Muscle of arm (tissue), 14 donors: ENCODE results near the gene LCN12. TPM values are rescaled to one million over a fixed set of nuclear protein-coding genes. Genes with fewer than 3 reads are reported as not detected.

Experiments
- DNase-seq: peaks from one replicate; pipeline ENCODE4 v3.0.0-alpha.2; 2013
- long read RNA-seq, 11 donors: transcript quantifications; one replicate each; lab custom pipeline, GENCODE V29; 2026
- polyA plus RNA-seq, 12 donors: library from polyadenylated mRNA; unstranded; fragments of 120-200 nt; gene quantifications; one replicate each; pipeline ENCODE4 v1.2.1, GENCODE V29; 2013; ENCODE audit not compliant: insufficient read length in 12 of 12

The LCN12 gene
- 1 to 10 TPM in 5 of 12 donors, under 1 TPM in 4, not detected in 3; 0.23 to 1.4 (median 1.1) TPM for polyA plus RNA-seq
- long read RNA-seq, donor 1, partial matches to known transcripts: 8 of 10 reads
- long read RNA-seq, donor 1, other reads (novel, unspliced or antisense): 0 of 10 reads
- long read RNA-seq, donor 2: 0 reads
- long read RNA-seq, donor 3: 0 reads
- long read RNA-seq, donor 4: 0 reads
- long read RNA-seq, donor 5: 0 reads
- long read RNA-seq, donor 6: 0 reads
- long read RNA-seq, donor 7: 0 reads
- long read RNA-seq, donor 8: 0 reads
- long read RNA-seq, donor 9: 0 reads
- long read RNA-seq, donor 10: 0 reads
- long read RNA-seq, donor 11: 0 reads

- DNase-seq: no peak
These were observed at the start of gene LCN12 for GRCh38 chr9:136951541-136952320. Gene LCN12, plus strand, starts transcription at chr9:136952273. Its CDS starts 55 bp downstream, at chr9:136952328.

GRCh38 chr9:136903041-136903554 is 49.0 kb upstream of the LCN12 start:
- no peak for DNase-seq

GRCh38 chr9:136906266-136906665 is 45.8 kb upstream of the LCN12 start:
- DNase-seq: no peak

- no peak for DNase-seq
These were observed 44.8 kb upstream of the LCN12 start for GRCh38 chr9:136907011-136907914.

GRCh38 chr9:136910197-136910900 is 41.7 kb upstream of the LCN12 start:
- no peak for DNase-seq

GRCh38 chr9:136910901-136911245 is 41.2 kb upstream of the LCN12 start:
- no peak for DNase-seq

GRCh38 chr9:136913701-136914438 is 38.2 kb upstream of the LCN12 start:
- no peak for DNase-seq

- DNase-seq: no peak
These were observed 36.3 kb upstream of the LCN12 start for GRCh38 chr9:136915632-136916329.

GRCh38 chr9:136916330-136917184 is 35.5 kb upstream of the LCN12 start:
- no peak for DNase-seq

- DNase-seq: no peak
These were observed 34.2 kb upstream of the LCN12 start for GRCh38 chr9:136917902-136918301.

GRCh38 chr9:136920069-136920468 is 32.0 kb upstream of the LCN12 start:
- DNase-seq: no peak

GRCh38 chr9:136920734-136921231 is 31.3 kb upstream of the LCN12 start:
- DNase-seq: no peak

- DNase-seq: no peak
These were observed 30.8 kb upstream of the LCN12 start for GRCh38 chr9:136921307-136921706.

- DNase-seq: no peak
These were observed 30.4 kb upstream of the LCN12 start for GRCh38 chr9:136921718-136922117.

GRCh38 chr9:136922540-136922939 is 29.5 kb upstream of the LCN12 start:
- no peak for DNase-seq

GRCh38 chr9:136923881-136924280 is 28.2 kb upstream of the LCN12 start:
- DNase-seq: no peak

GRCh38 chr9:136925414-136926153 is 26.5 kb upstream of the LCN12 start:
- DNase-seq: no peak

GRCh38 chr9:136926154-136926704 is 25.8 kb upstream of the LCN12 start:
- no peak for DNase-seq
